Ecto neural progenitor cell (in vitro differentiated cells): ENCODE data around the gene SIX5.

Source experiments
- DNase-seq: peaks from one replicate; pipeline ENCODE4 v3.0.0-alpha.2; 2018; ENCODE audit warnings: low spot score

Gene SIX5

DNA sequence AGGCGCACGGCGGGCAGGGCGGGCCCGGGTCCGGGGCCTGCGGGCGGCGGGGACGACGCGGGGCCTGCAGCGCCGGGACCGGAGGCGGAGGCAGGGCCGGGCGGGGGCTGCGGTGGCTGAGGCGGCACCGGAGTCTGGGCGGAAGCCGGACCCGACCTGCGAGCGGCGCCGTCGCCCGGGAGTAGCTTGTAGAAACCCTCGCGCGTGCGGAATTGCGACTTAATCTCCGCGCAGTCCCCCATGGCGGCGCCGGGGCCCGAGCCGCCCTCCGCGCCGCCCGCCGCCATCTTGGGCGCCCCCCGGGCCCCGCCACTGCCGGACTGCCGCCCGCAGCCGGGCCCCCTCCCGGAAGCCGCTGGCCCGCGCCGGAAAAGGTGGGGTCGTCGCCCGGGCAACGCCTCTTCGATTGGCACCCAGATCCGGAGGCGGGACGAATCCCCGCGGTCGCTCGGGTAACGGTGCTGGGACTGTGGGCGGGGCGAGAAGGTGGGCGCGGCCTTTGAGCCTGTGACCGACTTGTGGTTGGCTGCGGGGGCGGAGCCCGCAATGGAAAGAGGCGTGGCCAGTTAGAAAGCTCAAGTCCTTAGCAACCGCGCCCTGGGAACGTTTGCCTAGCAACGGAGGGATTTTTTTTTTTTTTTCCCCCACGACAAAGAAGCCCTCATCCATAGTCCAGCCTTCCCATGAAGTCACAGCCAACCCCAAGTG, 23.6 kb upstream of the SIX5 start, which contains the start of gene DMWD:
DMWD (minus strand) TSS at position 376 of the 708 bp plus-strand sequence; CDS start at position 287, 89 bp downstream.
- DNase-seq = peak; percentile 100

DNA sequence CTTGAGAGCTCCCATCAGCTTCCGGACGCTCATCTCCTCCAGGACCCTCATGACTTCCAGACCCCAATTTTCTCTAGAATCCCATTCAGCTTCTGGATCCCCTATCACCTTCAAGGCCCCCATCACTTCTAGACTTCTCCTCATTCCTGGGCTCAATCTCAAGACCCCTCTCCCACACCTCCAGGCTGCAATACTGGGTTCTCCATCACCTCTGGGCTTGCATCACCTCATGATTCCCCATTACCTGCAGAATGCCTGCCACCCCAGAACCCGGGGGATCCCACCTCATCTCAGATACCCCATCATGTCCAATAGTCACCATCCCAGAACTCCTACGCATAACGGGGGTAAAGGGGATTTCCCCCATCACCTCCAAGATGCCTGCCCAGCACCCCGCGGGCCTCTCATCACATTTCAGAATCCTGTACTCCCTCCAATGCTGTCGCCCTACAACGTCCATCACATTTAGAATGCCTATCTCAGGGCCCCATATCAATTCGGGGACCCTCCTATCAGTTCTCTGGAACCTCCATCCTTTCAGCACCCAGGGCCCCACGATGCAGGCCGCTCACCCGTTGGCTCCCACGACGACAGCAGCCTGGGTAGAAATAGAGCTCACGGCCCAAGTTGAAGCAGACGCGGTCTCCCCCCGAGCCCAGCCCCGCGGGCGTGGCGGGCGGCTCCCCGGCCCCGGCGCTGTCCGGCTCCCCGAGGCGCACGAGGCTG, 22.9 kb upstream of the SIX5 start:
- DNase-seq = peak; percentile 46

DNA sequence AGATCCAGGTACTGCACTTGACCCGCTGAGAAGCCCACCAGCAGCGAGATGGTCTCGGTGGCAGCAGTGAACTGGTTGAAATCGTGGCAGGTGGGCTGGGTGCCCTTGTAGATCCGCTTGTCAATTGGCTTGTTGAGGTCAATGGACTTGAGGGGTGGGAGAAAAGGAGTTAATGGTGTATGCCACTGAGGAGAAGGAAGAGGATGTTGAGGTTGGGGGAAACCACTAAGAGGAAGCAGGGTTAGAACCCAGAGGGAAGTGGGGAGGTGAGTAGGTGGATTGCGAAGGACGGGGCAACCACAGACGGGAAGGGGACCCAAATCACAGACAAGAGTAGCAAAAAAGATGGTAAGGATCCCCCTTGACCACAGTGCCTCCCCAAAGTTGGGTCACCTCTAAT, 21.9 kb upstream of the SIX5 start:
- DNase-seq = no peak

DNA sequence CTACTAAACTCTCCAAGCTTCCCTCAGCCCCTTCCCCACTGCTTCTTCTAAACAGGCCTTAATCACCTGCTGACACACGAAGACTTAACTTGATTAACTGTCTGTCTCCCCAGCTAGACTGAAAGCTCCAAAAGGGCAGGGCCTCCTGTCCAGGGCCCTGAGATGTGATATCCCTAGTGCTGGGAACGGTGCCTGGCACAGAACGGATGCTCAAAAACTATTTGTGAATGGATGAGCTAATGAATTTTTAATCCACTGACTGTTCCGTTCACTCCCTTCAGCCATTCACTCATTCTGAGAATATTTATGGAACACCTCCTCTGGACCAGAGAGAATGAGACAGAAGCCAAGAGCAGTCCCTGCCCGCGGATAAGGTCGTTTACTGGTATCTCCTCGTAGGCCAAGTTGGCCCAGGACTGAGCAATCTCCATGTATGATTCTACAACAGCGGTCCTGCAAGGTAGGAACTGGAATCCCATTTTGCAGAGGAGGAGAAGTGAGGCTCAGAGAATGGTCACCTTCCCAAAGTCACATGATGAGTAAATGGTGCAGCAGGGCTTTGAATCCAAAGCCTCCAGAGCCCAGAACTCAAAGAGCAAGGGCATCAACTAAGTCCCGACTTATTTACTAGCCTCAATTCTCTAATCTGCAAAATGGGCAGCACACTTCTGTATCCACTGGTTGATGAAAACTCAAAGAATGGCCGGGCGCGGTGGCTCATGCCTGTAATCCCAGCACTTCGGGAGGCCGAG, 20.2 kb upstream of the SIX5 start:
- DNase-seq = no peak

DNA sequence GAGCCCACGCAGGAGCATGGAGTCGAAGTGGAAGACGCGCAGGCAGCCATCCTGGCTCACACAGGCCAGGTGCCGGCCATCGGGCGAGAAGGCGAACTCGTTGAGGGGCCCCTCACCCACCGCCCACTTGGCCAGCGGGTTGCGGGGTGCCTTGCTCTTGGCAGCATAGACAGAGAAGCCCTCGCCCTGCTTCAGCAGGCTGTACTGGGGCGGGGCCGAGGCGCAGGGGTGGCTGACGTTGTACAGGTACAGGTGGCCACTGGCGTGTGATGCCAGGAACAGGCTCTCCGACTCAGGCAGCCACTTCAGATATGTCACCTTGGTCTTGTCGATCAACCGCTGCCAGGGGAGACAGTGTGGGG, 17.5 kb upstream of the SIX5 start:
- no peak for DNase-seq

DNA sequence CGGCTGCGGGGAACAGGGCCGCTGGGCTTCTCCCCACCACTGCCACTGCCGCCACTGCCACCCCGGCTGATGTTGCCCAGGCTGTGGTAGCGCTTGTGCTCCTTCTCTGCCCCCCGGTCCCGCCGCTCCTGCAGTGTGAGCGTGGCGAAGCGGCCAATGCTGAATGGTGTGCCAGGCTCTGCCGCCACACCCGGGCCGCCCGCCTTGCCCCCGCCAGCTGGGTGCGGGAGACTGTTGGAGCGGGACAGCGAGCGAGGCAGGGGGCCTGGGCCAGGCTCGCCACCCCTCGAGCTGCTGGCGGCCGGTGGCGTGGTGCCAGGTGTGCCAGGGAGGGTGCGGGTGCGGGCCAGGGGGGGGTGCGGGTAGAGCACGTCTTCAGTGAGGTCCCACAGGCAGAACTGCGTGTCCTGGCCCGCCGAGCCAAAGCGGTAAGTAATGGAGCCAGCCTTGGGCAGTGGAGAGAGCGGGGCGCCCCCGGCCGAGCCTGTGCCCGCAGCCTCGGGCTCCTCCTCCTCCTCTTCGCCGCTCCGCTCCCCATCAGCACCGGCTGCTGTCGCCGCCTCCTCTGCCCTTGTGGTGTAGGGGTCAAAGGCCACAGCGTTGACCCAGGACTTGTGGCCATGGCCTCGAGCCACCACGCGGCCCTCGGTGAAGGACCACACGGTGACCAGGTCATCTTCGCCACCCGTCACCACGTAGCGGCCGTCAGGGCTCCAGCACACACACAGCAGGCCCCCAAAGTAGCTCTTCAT, 16.9 kb upstream of the SIX5 start:
- DNase-seq = no peak

DNA sequence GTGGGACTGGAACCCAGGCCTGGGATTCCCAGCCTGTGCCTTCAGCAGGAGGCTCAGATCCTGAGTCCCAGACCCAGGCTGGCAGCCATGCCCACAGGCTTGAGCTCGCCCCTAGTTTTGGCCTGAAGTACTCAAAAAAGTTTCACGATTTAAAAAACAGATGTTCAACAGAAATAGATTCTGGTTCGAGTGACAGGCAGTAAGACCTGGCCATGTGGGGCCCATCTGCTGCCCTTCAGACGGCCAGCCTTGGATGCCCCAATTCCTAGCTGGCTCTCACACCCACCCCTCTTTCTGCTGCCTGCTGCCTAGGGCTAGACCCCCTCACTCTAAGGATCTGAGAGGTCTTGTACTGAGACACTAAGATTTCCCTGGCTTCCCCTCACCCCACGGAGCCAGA, 16.0 kb upstream of the SIX5 start:
- no peak for DNase-seq

DNA sequence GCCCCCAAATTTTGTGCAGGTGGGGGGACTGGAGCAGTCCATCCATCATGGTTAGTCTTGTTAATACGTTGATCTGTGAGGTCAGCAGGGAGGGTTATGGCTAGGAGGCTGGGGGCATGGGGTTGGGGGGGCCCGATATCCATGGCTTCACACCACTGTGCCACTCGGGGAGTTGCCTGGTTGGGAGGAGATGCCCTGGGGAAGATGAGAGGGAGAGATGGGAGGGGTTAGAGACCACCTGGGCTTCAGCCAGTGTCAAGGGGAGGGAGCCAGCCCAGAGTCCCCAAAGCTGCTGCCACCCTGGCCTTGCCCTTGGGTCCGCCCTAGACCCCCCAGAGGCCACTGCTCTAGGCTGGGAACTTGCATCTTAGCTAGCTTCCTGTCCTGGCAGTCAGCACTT, 15.0 kb upstream of the SIX5 start:
- DNase-seq = no peak

DNA sequence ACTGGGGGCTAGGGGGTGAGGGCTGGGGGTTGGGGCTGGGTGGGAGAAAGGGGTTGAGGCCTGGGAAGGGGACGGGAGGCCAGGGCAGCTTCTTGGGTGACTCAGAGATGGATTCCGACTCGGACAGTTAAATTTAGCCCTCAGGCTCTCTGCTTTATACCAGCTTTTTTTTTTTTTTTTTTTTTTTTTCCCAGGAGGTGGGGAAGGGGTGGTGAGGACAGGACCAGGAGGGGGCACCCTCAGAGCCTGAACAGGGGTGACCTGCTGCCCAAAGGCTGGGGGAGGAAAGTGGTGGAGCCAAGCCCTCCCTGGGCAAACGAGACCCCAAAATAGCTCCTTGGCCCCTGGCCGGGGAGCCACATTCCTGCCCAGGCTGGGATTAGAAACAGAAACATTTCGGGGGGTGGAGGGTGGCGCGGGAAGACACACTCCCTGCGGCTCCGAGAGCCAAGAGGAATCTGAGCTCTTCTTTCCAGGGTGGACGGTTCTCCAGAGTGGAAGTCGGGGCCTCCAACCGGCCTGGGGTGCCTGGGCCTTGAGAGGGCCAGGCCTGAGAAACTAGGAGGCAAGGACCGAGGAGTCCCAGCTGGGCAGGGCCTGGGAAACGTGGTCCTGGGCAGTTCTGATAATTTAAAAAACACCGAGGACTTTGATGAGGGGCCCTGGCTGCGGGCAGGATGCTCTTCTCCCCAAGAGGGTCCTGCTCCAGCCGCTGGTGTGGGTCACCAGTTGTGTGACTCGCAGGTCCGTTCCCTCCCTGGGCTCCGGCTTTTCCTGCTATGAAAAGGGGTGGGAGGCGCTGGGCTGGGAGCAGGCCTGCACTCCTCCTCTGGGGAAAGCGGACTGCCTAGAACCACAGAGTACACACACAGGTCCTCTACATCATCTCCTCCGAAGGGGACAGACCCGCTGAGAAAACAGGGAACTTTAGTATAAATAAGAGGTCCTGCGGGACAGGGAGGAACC, 14.1 kb upstream of the SIX5 start:
- DNase-seq = peak; percentile 51

DNA sequence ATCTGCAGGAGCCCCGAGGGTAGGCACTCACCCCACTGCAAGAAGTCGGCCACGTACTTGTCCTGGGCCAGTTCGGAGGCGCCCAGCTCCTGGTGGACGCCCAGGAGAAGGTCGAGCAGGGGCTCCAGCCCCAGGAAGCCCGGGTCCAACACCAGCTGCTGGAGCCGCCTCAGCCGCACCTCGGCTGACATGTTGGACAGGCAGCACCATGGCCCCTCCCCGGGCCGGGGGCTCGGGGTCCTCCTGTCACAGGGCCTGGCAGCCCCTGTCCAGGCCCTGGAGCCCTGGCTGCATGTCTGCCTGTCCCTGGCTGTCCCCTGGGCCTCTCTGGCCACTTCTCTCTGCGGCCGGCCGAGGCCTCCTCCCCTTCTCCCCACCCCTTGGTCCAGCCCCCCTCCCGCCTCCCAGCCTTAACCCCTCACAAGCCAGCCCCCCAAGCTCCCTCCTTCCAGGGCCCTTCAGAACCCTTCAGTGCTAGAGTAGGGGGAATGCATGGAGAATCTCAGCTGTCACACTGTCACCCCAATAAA, 13.2 kb upstream of the SIX5 start, which contains the start of gene DMPK:
DMPK (minus strand) TSS at position 329 of the 530 bp plus-strand sequence; CDS start at position 191, 138 bp downstream.
- DNase-seq = no peak

DNA sequence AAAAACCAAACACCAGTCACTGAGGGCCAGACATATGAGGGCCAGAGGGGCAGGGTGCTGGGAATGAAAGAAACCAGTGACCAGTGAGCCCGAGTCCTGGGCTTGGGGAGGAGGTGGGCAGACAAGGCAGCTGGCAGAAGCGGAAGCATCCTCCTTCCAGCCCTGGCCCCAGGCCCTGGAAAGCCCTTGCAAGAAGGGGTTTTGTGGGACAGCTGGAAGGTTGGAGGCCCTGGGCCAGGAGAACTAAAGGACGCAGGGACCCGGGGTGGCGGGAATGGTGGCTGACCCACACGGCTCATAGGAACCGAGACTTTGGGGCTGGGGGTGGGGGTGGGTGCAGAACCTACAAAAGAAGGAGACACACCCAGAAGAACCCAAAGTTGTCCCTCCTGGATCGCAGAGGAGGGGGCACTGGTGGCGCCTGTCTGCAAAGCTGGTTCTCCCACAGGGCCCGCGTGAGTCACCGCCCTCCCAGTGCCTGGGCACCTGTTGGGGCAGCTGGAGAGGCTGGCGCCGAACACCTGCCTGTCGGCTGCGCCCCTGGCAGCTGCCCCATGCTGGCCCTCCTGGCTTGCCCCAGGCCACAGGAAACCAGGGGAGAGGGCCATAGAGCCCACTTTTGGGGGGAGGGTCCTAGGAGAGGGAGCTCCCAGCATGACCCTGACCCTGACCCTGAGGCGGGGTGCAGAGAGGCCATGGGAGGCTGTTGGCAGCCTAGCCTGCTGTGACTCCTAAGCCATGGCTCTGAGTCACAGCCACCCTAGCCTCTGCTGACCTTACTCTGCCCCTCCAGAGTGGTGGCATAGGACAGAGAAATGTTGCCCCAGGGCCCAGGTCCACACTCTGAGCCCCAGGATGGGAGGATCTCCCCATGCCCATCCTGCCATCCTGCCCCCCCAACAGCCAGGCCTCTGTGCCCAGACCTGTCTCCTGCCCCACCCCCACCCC, 12.4 kb upstream of the SIX5 start:
- DNase-seq = no peak

DNA sequence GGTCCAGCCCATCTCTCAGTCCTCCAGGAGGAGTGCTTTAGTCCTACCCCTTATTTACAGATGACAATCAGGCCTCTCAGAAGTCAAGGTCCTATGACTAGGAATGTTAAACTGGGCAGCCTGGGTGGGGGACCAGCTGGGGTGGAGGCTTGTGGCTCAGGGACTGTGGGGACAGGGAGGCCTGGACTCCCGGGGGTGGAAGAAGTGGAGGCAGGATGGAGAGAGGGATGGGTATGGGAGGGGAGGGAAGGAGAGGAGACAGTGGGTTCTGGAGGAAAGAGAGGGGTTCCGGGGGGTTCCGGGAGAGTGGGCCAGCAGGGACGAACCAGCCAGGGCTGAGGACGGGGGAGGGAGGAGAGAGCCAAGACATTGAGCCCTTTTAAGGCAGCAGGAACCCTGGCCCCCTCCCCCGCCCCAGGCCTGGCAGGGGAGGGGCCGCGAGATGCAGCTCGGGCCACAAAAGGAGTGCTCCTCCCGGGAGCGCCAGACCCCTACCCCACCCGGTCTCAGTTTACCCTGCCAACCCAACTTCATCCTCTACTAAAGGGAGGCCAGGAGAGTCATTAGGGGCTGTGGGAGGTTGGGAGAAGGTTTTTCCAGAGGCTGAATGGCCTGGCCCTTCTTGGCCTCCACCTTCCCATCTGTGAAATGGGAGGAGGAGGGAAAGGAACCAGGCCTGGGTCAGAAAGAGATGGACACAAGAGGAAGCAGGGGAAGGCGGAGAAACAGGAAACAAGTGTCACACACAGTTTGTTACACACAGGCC, 11.6 kb upstream of the SIX5 start:
- no peak for DNase-seq

DNA sequence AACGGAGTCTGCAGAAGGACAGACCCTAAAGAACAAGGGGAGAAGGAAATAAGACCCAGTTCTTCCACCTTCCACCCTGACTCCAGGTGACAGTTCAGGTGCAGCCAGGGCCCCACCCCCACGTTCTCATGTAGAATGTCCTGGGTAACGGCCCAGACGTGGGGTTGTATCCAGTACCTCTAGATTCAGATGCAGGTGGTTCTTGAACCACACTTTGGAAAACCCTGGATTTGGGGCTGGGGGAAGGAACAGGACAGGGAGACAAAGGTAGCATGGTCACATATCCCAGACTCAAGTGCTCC, 11.0 kb upstream of the SIX5 start:
- no peak for DNase-seq

DNA sequence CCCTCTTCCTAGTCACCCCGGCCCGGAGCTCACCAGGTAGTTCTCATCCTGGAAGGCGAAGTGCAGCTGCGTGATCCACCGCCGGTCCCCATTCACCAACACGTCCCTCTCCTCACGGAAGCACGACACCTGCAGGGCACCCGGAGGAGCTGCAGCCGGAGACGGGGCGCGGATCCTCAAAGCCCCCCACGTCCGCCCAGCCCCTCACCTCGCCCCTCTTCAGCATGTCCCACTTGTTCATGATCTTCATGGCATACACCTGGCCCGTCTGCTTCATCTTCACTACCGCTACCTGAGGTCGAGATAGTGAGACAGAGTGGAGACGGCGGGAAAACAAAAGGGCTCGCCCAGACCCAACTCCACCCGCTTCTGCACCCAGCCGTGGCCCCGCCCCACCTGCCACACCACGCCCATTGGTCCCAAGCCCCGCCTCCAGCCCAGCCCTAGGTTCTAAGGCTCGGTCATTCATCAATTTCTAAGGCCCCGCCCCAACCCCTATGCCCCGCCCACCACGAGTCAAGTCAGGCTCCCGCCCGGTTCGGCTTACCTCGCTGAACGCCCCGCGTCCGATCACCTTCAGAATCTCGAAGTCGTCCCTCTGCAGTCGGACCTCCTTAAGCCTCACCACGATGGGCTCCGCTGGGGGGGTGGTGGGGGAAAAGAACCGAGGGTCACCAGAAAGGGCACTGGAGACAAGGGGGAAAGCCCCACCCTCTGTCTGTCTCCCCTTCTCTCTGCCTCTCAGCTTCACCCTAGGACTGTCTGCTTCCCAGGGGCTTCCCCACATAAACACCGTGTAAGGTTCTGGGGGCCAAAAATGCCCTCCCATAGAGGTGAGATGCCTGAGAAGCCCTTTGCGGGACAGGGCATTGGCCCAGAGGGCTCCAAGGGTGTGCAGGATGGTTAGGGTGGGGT, 10.4 kb upstream of the SIX5 start:
- peak; percentile 97 for DNase-seq

DNA sequence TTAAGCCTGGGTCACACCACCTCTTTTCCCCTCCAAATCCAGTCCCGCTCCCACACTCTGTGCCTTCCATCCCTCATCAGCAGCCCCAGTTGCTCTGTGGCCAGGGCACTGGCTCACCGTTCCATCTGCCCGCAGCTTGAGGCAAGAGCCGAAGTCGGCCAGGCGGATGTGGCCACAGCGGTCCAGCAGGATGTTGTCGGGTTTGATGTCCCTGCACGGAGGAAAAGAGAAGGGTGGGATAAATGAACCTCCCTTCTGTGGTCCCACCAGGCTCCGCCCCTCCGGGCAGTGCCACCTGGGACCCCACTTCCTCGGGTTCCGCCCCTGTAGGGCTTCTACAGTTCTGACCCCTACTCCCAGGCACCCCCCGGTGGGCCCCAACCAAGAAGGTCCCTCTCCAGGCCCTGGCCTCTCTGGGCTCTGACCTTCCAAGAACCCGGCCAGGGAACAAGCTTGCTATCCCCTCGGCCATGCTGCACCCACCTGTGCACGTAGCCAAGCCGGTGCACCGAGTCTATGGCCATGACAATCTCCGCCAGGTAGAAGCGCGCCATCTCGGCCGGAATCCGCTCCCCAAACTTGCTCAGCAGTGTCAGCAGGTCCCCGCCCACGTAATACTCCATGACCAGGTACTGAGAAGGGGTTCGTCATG, 9.1 kb upstream of the SIX5 start:
- no peak for DNase-seq

DNA sequence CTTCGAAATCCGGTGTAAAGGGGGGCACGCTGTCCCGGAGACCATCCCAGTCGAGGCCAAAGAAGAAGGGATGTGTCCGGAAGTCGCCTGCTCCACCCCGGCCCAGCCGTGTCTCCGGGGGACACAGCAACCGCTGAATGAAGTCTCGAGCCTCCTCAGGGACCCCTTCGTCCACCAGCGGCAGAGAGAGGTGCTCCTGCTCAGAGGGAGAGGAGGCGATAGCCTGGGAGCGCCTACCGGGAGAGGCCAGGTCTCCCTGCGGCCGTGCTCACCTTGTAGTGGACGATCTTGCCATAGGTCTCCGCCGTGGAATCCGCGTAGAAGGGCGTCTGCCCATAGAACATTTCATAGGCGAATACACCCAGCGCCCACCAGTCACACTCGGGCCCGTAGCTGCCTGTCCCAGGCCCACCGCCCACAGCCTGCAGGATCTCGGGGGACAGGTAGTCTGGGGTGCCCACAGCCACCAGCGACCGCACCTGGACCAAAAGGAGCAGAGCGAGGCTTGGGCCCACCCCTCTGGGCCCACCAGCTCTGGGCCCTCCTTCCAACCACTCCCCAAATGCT, 8.4 kb upstream of the SIX5 start:
- DNase-seq = no peak

DNA sequence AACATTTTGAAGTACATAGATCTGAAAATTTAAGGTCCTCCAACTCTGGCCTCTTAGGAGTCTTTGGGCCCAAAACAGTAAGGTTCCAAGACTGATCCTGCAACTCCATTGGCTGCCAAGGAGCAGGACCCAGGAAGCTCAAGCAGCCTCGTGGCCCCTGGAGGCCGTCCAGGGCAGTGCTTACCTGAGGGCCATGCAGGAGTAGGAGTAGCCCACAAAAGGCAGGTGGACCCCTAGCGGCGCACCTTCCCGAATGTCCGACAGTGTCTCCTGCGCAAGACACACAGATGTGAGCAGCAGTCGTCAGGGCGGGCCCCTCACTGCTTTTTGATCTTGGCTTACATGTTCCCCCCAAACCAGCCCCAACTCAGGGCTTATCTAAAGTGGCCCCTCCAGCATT, 5.7 kb upstream of the SIX5 start:
- no peak for DNase-seq
